NCI-H1417 treated with DMSO at 0.1 percent for 48 hours (cell line): ENCODE data around the gene MAPK8IP1.

Experiments used
- DNase-seq: peaks from one replicate; lab custom pipeline; 2025; lab: John Stamatoyannopoulos, UW

MAPK8IP1 gene

DNA sequence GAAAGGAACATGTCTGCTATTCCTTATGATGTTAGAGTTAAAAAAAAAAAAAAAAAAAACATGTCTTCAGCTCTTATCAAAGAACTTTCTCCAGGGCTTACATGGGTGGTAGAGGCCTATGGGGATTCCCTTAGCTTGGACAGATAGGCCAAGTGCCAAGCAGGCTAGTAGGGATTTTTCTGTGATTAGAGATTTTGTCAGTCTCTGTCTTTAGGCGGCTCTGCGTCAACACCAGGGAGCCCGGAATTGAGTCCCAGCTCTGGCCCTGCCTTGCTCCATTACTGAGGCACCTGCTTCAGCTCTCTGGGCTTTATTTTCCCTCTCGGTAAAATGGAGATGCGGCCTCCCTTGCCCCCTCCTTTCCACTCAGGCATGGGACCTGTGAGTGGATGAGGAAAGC, 25.1 kb upstream of the MAPK8IP1 start:
- no peak for DNase-seq

DNA sequence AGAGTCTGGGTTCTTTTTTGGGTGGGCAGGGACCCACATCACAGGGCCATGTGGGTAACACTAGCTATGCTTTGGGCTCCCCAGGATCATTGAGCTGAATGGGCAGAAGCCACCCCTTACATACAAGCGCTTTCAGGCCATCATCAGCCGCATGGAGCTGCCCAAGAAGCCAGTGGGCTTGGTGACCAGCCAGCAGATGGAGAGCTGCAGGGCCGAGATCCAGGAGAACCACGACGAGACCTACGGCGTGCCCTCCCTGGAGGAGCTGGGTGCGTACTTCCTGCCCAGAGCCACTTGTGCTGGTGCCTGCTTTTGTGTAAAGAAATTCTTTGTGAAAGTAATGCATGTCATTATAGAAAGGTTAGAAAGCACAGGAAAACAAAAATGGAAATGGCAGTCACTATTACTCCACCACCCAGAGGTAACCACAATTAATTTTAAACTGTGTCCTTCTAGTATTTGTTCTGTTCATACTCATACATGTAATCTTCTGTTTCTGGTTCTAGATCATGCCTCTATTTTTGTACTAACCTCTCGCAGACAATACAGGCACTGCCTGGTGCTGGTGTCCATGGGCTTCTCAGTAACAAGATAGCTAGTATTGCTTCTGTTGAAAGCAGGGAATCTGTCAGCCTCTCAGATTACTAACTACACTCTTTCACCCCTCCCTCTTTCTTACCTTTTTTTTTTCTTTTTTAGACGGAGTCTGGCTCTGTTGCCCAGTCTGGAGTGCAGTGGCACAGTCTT, 24.5 kb upstream of the MAPK8IP1 start:
- DNase-seq: no peak

DNA sequence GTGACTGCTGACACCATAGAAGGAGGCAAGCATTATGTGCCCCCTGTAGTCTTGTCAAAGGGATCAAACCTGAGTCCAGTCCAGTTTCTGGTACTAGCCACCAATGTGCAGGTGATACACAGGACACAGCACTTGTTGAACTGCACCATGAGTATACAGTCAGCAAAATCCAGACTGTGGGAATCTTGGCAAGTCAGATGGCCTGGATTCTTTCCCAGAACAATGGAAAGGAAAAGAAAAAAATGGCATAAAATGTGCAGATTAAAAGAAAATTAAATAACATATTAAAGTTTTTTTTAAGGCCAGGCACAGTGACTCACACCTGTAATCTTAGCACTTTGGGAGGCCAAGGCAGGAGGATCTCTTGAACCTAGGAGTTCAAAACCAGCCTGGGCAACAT, 21.4 kb upstream of the MAPK8IP1 start:
- DNase-seq: no peak

DNA sequence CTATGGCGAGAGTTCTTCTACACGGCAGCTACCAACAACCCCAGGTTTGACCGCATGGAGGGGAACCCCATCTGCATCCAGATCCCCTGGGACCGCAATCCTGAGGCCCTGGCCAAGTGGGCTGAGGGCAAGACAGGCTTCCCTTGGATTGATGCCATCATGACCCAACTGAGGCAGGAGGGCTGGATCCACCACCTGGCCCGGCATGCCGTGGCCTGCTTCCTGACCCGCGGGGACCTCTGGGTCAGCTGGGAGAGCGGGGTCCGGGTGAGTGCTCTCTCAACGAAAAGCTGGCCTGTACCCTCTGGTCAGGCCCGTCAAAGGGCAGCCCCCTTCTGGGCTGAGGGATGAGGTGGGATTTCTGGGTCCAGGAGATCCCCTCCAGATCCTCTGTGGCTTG, 15.9 kb upstream of the MAPK8IP1 start:
- DNase-seq: no peak

DNA sequence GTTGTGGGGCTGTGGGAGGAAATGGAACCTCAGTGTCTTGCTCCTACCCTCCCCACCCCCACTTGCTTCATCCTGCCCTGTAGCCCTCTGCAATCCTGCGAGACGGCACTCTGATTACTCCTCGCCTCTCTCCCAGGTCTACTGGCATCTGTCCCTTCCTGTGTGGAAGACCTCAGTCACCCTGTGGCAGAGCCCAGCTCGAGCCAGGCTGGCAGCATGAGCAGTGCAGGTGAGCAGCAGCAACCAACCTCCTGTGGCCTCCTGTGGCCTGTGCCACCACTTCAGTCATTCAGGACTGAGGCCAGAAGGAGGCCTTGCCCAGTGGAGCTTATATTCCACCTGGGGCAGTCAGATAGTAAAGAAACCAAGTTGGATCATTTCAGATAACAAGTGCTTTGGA, 14.7 kb upstream of the MAPK8IP1 start:
- no peak for DNase-seq

DNA sequence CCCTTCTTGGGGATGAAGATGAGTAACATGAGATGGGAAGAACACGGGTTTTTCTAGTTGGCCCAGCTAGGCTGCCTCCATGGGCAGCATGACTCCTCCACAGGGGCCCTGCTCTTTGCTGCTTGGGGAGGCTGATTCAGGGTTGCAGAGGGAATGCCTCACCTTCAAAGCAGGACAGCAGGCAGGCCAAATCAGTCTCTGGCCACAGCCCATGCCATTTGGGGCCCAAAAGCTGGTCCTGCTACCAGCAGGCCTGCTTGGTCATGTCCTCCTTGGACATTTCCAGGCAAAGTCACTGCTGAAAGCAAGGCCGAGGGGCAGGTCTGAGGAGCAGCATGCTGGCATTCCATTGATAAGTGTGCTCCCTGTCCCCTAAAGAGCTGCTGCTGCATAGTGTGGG, 13.8 kb upstream of the MAPK8IP1 start:
- no peak for DNase-seq

DNA sequence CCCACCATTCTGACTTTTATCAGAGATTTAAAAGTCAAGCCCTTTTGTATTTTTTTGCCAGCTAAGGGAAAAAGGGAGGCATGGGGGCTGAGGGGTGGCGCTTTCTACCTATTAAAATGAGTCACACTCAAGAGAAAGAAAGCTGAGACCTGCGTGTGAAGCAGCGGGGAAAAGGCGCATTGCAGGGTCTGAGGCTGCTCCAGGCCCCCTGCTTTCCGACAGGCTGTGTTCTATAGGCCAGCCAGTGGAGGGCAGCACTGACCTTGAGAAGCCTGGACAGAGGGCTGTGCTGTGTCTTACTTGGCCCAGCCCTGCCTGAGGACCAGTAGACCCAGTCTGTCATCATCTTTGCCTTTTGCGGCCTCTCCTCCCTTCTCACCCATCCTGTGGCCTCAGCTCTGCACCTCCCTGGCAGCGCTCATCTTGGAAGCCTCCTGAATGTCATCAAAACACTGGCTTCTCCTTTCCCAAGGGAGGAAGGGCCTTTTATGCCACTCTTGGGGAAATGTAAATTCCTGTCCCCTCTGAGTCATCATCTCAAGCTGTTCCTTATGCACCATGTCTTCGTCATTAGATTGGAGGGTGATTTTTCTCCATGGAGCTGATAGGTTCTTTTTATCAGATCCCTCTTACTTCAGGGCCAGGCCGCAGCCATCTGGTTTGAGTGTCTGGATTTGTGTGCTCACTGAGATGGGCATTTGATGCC, 12.6 kb upstream of the MAPK8IP1 start:
- no peak for DNase-seq

DNA sequence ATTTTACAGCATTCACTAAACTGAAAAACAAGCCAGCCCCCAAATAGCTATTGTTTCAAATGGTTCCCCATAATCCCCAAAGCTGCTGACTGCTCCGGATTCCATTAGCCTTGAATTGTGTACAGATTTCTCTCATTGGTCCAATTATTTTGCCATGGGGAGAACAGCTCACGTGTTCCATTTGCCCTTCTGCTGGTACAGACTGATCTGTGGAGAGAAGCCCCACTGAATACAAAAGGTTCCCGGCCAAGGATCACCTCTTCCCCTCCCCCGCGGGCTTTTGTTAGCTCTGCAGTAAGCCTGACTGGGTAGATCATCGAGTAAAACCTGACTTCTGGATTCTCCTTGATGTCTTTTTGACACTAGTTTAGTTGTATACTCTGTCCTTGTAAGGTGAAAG, 9.1 kb upstream of the MAPK8IP1 start:
- DNase-seq: no peak

DNA sequence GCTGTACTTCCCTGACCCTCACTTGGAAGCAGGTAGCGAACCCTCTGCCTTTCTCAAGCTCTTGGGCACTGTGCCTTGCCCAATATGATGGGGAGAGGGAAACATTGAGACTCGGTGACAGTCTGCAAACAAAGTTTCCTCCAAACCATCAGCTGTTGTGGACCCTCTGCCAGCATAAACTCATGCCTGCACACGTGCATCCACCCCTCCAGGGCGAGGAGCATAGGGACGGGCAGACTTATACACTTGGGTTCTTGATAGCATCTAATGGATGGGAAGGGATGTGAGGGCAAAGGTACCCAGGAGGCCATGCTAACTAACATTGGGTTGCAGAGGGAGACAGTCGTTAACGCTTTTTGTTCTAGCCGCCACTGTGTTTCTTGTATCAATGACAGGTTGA, 8.2 kb upstream of the MAPK8IP1 start:
- DNase-seq: no peak

DNA sequence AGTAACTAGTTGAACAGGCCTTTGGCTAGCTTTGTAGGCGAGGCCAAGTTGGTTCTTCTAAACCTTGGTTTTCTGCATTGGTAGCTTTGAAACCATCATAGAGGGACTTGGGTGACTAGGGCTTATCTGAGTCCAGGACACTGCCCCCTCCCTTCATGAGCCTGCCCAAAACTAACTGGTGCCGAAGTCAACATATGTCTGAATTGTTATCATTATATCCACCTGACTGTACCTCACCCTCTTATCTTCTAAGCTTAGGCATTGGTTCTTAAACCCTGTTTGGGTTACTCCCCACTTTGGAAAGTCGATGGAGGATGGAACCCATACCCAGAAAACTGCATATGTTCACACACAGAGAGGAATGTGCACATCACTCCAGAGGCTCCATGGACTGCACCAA, 7.6 kb upstream of the MAPK8IP1 start:
- DNase-seq: no peak

DNA sequence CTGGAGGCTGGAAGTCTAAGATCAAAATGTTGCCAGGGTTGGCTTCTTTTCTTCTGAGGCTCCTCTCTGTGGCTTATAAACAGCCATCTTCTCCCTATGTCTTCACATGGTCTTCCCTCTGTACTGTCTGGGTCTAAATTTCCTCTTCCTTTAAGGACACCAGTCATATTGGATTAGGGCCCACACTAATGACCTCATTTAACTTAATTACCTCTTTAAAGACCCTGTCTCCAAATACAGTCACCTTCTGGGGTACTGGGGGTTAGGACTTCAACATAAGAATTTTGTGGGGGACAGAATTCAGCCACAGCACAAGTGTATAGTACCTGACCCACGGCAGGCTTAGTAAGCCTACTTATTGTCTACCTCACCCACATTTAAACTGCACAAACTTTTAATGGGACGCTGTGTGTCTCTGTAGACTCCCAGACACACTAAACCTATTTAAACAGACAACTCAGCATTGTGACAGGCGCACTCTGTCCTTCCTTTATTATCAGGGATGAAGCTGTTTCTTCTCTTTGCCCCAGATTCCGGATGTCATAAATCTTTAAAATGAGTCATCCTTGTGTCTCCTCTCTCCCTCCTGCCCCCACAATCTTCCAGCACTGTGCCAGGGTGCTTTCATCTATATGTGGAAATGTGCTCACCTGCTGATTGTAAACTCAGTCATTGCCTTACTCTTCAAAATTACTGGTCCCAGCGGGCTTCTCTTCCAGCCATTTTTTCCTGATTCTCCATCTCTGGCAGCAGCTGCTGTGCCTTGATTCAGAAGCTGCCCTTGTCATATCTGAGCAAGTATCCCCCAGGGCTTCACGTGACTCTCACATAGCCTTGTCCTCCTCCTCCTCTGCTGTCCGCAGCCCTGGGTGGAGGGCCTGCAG, 5.4 kb upstream of the MAPK8IP1 start:
- no peak for DNase-seq

DNA sequence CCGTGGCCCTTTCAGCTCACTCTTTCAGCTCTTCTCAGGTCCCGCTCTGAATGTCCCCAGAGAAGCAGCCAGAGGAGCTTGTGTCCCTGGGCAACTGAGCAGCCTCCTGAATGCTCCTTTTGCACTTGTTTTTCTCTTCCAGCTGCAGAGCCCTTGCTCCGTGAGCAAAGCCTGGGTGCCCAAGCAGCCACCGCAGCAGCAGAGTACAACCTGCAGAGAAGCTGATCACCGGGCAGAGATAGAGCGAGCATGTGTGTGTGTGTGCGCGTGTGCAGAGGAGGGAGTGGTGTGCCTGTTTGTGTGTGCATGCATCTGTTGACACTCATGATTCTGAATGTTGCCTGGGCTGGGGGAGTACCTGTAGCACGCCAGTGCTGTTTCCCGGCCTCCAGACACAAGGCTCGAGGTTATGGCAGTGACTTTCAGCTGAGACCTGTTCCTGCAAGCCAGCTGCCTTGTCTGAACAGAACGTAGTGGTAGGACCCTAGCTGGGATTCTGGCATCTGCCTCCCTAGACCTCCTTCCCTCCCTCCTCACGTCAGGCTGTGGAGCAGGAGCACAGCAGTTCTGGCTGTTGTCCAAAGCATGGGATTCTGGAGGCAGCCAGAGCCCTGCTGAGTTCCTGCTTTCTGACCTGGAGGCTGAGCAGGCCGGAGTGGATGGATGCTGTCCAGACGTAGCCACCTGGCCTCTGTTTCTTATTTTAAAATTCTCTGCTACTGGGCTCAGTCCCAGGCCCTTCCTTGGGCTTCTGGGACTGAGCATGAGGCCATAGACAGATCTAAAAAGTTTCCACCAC, 4.5 kb upstream of the MAPK8IP1 start:
- DNase-seq: no peak

DNA sequence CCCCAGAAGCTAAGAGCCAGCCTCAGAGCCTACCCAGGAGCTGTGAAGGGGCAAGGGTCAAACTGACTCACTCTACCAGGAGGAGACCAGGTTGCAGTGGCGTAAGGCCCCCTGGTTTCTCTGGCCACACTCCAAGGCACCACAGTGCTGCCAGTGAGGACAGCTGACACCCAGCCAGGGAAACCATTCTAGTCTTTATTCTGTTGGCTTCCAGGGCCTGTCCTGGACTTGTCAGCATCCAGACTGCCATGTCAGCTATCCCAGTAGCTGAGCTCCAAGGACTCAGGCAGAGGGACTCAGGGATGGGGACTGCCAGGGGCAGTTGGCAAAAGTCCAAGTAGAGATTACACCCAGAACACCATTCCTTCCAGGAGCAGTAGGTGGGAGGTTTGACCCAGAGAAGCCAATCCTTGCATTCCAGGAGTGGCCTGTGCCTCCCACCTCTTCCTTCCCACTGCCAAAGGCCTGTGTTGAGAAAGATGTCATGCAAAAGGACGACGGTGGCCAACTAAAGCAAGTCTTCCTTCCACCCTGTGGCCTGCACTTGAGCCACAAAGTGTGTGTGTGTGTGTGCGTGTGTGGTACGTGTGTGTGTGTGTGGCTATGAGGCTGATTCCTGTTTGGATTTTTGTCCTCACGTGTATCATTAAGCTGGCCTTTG, 3.6 kb upstream of the MAPK8IP1 start:
- no peak for DNase-seq

DNA sequence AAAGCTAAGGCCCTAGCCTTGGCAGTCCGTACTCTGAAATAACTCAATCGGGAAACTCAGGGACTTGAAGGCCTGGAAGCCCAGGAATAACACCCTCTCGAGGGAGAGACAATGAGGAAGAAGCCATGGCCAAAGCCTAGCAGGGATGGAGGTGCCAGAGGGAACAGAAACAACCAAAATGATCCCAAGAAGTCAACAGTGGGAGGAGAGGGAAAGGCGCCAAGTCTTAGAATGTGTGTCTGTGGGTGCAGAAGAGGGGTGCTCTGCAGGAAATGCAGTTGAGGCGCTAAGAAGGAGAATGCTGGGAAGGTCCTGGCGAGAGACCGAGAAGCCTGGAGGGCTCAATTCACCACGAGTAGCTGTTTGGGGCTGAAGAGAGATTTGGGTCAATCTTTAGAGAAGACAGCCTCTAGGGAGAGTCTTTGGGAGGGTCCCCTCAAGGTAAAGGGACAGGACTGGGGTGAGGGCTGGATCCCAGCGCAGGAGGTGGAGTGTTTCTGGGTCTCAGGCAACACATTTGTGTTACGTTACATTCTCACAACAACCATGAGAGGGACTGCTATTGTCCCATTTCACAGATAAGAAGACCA, 760 bp upstream of the MAPK8IP1 start:
- DNase-seq: no peak

DNA sequence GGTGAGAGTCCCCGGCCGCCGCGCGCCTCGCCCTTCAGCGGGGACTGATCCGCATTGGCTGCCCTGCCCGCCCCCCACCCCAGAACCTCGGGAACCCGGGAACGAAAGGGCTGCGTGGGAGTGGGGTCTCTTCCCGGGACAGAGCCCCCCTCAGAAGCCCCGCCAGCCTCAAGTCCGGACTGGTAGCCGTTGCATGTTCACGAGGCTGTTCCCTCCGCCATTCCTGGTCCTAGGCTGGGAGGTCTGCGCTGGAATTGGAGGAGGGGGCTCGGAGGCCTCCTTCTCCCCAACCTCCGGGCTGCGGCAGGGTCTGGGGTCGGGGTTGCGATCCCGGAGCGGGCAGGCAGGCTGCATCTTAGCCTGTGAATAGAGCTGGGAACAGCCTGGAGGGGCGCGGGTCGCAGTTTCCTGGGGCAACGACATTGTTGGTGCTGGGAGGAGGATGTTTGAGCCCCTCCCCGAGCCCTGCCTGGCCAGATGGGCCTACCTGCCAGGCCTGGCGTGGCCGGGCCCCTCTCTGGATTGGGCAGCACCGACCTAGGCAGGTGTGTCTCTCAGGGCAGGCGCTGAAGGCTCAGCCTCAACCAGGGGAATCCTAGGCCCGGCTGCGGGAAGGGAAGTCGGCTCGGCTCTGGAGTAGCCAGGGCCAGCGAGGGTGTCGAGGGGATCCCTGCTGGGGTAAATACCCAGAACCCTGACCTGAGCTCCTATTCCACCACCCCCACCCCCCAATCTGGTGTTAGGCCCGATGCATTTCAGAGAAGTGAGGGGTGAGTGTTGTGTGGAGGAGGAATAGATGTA, 670 bp downstream of the MAPK8IP1 start:
- DNase-seq: no peak

DNA sequence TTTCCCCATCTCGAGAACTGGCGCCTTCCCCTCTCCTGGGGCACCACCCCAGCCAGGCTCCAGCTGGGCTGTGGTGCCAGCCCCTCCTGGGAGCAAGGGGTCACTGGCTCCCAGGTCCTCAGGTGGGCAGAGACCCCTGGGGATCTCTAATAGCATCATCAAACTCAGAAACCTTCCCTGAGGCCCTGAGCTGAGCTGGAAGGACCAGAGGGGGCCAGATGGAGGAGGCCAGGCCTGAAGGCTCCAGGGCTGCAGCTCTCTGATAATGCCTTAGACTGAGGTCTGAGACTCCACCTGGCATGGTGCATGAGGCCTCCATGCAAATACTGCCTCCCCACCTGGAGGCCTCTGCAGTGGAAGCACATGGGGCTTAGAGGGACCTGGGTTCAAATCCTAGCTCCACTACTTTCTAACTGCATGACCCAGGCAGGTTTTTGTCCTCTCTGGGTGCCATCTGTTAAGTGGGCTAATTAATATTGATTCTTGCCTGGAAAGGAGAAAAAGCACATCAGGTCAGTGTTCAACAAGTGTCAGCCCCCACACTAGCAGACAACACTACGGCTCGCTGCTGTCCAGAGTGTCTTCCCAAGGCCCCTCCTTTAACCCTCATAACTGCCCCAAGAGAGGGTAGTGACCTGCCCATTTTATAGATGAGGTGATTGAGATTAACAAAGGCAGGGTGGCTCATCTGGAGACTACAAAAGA, 1.5 kb downstream of the MAPK8IP1 start:
- DNase-seq: no peak

DNA sequence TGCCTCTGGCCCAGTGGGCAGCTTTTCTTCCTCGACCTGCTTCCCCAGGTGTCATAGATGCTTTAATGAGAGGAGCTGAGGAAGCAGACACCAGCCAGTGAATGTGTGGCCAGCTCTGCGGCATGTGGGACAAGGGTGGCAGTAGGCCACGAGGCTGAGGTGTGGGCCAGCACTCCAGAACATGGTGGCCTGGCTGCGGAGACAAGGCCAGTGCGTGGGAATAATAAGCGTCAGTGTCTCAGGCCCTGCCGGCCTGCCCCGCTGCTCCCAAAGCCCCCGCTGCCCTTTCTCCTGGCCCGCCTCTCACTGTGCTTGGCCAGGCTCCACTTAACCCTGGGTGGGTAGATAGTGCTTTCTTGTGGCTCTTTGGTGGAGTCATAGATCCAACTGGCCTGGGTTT, 2.1 kb downstream of the MAPK8IP1 start:
- DNase-seq: no peak

DNA sequence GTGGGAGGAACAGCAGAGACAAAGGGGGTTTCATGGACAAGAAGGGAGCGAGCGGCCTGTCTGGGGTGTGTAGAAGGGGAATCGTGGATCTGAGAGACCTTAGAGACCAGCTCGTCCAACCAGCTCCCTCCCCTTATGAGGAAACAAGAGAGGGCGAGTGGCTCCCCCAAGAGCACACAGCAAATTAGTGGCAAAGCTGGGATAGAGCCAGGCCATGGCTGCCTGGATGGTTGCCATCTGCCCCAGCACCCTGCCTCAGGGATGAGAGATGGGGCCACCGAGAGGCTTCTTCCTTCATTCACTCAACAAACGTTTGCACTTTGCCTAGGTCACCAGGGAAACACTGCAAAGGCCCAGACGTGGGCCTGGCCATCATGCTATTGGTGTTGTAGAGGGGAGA, 4.1 kb downstream of the MAPK8IP1 start:
- DNase-seq: no peak

DNA sequence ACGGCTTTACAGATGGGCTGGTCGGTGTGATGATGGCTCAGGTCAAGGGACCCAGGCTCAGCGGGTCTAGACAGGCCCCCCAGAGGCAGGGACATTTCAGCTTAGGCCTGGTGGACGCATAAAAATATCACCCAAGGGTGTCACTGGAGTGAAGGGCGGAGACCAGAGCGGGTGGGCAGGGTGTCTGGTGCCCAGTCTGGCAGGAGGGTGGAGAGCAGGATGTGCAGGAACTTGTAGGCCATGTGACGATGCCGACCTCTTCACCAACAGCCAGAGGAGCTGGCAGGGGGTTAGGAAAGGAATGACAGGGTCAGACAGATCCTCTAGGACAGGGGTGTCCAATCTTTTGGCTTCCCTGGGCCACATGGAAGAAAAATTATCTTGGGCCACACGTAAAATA, 4.5 kb downstream of the MAPK8IP1 start:
- DNase-seq: no peak
